IPS DF 4.7 (cell line): ENCODE results near the gene CXCL16.

Source experiments
- DNase-seq: peaks from one replicate; pipeline ENCODE4 v3.0.0-alpha.2; 2013; ENCODE audit warnings: low spot score; ENCODE audit errors: extremely low read depth

CXCL16 gene, protein sequence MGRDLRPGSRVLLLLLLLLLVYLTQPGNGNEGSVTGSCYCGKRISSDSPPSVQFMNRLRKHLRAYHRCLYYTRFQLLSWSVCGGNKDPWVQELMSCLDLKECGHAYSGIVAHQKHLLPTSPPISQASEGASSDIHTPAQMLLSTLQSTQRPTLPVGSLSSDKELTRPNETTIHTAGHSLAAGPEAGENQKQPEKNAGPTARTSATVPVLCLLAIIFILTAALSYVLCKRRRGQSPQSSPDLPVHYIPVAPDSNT

DNA sequence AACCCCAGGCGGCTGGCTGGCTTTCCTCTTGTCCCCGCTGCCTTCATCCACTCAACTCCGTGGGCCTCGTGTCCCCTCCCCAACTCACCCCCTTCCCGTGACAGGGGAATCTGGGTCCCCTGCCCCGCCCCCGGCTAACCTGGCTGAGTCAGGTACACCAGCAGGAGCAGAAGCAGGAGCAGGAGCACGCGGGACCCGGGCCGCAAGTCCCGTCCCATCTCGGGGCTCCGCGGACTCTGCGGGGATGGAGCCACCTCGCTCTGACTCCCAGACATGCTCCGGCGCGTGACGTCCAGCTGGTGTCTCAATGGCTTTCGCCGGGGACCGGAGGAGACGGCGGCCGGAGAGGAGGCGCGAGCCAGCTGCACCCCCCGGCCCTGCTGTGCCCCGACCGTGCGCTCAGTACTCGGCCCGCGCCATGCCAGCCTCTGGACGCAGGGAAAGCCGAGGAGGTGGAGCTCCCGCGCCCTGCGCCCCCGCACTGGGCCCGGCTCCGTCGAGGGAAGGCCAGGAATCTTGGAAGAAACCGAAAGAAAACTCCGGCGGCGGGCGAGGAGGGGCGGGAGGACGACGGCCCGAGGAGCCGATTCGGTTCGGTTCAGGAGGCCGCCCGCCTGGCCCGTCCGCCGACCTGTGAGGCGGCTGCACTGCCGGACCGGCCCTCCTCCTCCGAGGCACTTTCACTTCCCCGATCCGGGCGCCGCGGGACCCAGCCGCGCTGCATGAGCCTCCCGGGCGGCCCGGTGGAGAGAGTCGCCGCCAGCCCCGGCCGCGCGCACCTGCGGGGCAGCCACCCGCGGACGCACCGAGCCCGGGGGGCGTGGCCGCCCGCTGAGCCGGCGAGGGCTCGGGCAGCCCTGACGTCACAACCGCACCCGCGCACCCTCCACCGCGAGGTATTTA is at the start of gene CXCL16, which contains the start of gene ZMYND15:
TSS of gene CXCL16 (minus strand) at position 807 of the 903 bp plus-strand sequence. CDS start at position 218, 589 bp downstream.
TSS of gene ZMYND15 (plus strand) at position 712 of the 903 bp plus-strand sequence. CDS start 716 bp downstream, outside the sequence.
- DNase-seq, result no peak

DNA sequence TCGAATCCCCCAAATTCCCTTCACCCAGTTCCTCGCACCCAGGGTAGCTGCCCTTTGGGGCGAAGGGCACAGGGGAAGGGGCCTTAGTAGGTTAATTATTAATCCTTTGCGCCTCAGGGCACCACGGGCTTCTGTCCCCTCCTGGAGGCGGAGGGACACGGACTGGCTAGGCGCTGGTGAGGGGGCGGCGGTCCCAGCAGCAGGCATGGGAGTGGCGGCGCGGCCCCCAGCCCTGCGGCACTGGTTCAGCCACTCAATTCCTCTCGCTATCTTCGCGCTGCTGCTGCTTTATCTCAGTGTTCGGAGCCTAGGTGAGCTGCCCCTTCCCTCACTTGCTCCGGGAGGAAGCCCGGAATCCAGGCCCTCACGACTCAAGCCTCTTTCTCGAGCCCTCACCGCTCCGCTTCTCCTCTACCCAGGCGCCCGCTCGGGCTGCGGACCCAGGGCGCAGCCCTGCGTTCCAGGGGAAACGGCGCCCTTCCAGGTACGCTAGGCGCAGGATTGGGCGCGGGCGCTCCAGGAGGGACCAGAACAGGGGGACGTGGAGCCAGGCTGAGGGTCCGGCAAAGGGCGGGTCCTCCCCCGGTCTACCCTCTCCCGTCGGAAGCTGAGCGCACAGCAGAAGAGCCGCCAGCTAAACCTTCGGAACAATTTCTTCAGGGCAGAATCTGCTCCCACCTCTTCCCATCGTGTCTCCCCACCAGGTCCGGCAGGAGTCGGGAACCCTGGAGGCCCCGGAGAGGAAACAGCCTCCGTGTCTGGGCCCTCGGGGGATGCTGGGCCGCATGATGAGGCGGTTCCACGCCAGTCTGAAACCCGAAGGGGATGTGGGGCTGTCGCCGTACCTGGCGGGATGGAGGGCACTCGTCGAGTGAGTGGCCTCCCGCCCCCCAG is 49.3 kb upstream of the CXCL16 start, which contains the start of gene GLTPD2:
TSS of gene GLTPD2 (plus strand) at position 158 of the 894 bp plus-strand sequence. CDS start at position 206, 48 bp downstream.
- DNase-seq, result no peak

DNA sequence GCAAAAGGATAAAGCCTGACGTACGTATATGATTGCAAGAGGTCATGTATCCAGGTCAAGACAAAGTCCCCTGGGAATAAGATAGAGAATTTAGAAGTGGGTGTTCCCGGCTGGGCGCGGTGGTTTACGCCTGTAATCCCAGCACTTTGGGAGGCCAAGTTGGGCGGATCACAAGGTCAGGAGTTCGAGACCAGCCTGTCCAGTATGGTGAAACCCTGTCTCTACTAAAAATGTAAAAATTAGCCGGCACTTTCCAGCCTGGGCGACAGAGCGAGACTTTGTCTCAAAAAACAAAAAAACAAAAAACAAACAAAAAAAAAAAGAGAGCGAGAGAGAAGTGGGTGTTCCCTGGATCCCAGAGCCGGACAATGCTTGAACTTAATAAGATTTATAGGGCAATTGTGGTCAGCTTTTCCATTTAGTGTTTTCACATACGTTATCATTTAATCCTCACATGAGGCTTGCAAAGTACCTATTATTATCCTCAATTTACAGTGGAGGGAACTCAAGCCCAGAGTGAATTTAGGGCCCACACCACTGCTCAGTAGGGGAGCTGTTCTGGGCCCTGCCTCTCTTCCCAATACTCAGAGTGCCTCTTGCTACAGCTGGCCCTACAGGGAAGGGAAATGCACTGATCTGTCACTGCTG is 48.6 kb upstream of the CXCL16 start:
- DNase-seq, result no peak

DNA sequence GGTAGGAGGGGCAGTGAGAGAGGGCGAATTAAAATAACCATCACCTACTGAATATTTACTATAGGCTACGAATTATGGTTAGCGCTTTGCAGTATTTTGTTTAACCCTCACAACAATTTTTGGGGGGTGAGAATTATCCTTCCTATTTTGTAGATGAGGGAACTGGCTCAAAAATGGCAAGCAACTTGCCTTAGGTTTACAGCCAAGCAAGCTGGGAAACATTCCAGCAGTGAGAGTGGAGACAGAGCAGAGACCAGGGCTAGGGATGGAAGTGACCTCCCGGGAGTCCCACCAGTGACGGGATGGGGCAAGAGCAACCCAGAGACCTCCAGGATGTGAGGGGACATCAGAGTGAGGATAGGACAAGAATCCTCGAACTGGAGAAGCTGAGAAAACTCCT is 46.8 kb upstream of the CXCL16 start:
- no peak for DNase-seq

DNA sequence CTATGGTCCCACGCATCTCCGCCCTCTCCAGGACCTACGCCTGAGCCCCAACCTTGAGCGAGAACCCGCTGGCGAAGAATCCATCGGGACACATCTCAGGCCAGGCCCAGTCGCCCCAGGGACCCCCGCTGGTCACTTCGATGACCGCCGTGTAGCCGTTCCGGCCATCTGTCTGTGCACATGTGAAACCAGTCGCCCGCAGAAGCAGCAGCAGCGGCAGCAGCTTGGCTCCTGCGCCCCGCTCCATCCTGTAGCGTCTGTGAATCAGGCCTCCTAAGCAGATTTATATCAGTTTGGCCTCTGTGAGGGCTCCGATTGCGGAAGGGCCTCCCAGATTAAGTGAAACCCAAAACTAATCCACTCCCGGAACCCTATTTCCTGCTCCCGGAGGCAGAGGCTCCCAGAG is 46.4 kb upstream of the CXCL16 start, which contains the start of gene VMO1:
TSS of gene VMO1 (minus strand) at position 259 of the 406 bp plus-strand sequence. CDS start at position 247, 12 bp downstream.
- no peak for DNase-seq

DNA sequence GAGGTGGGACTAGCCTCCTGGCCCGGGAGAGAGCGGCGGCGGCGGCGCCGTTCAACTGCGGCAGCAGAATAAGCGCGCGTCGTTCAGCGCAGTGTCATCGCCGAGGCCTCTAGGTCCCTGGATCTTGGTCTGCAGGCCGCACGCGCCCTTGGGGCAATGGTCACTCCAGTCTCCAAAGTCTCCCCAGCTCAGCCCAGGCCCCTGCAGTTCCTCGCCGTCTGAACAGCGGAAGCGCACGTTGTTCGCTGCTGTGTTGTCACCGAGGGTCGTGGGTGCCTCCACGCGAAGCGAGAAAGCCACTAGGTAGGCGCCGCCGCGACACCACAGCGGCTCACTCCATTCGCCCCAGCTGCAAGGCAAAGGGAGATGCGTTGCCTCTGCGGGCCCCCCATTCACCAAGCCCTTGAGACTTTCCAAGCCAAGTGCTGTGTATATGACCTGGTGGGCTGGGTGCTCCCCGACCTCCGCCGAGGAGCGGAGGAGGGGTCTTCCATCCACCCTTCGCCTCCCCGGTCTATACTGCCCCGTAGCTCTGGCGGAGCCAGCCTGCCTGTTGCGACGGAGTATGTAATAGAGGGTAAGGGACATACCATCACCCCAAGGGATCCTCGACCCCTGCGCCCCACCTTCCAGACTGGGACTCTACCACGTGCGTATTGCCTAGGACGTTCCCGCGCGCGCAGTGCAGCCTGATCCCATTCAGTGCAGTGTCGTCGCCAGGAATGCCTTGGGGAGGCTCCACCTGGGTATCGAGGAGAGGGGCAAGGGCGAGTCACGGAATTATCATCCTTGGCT is 45.8 kb upstream of the CXCL16 start:
- no peak for DNase-seq

DNA sequence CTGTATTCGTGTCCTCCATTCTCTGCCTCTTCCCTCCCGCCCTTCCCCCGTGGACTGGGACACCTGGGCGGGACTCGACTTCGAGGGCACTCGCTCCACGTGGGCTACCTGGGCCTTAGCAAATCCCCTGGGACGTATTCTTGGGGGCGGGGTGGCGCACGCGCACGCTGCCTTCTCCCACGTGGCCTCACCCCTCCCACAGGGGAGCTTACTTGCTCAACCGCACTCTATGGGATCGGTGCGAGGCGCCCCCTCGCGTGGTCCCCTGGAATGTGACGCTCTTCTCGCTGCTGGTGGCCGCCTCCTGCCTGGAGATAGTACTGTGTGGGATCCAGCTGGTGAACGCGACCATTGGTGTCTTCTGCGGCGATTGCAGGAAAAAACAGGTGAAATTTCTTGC is 42.9 kb upstream of the CXCL16 start:
- no peak for DNase-seq

DNA sequence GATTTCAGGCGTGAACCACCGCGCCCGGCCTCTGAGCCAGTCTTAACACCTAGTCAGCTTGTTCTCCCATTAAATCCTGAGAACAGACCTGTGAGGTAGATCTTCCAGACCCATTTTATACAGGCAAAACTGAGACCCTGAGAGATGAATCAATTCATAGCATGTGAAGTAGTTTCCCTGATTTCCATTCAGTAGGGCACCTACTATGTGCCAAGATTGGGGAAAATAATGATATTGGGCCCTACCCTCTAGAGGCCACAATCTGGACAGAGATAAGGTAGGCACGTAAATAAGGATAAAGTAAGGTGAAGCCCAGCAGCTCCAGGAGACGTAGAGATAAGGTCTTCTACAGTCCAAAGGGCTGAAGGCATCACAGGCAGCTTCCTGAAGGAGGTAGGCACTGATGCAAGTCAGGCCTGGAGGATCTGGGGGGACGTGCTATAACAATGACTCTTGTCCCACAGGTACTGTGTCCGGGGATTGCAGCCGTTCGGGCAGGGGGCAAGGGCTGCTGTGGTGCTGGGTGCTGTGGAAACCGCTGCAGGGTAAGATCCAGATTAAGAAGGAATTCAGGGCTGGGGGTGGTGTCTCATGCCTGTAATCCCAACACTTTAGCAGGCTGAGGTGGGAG is 40.7 kb upstream of the CXCL16 start:
- DNase-seq, result no peak

DNA sequence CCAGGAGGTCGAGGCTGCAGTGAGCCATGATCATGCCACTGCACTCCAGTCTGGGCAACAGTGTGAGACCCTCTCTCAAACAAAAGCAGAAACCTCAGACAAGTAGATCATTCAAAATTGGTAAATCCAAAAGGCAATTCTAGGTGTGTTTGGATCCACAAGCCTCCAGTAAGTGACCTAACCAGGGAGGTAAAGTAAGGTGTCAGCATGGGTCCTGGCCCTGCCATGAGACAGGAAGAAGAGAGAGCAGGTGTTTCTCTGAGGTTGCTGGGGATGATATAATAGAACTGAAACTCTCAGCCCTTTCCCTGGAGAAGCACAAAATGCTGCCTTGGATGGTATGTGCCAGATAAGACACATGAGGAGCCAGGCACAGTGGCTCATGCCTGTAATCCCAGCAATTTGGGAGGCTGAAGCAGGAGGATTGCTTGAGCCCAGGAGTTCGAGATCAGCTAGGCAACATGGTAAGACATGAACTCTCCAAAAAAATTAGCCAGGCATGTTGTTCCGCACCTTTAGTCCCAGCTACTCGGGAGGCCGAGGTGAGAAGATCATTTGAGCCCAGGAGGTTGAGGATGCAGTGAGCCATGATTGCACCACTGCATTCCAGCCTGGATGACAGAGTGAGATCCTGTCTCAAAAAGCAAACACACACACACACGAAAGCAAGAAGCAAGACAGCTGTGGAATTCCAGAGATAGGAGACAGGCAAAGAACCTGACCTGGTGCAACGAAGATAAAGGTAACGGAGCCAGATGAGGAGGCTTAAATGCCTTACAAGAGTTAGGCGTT is 38.4 kb upstream of the CXCL16 start:
- no peak for DNase-seq

DNA sequence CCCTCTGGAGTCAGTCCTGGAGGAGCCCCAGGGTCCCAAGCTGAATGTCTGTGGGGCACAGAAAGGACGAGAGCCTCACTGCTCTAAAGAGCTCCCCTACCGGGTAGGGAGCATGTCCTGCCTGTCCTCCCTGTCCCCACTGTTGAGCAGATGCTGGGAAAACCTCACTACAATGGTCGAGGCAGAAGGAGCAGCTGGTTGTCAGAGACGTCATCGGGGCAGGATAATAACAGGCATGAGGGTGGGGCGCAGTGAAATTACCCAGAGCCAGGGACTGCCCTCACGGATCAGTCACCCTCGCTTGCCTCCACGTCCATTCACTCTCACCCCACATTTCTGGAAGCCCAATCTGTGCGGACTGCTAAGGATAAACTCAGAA is 32.5 kb upstream of the CXCL16 start:
- DNase-seq, result no peak

DNA sequence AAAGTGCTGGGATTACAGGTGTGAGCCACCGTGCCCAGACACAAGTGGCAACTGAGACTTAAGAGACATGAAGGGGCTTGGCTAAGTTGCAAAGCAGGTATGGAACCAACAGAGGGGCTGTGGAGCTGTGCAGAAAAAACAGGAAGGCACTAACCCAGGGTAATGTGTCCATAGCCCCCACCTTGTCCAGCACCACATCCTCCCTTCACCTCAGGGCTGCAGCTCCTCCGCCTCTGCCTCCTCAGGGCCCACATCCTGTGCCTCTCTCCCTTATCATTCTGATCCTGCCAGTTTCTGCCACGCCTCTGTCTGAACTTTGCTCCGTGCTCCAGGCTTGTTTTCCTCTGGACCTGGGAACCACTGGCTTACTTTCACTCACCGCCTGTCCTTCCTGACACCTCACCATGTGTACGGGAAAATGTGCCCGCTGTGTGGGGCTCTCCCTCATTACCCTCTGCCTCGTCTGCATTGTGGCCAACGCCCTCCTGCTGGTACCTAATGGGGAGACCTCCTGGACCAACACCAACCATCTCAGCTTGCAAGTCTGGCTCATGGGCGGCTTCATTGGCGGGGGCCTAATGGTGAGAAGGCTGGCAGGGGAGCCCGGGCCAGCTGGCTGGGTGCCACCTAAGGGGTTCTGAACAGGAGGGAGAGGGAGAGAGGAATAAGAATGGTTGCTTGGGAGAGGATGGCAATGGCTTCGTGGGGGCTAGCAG is 31.9 kb upstream of the CXCL16 start, which contains the start of gene TM4SF5:
TSS of gene TM4SF5 (plus strand) at position 368 of the 716 bp plus-strand sequence. CDS start at position 405, 37 bp downstream.
- DNase-seq, result no peak

DNA sequence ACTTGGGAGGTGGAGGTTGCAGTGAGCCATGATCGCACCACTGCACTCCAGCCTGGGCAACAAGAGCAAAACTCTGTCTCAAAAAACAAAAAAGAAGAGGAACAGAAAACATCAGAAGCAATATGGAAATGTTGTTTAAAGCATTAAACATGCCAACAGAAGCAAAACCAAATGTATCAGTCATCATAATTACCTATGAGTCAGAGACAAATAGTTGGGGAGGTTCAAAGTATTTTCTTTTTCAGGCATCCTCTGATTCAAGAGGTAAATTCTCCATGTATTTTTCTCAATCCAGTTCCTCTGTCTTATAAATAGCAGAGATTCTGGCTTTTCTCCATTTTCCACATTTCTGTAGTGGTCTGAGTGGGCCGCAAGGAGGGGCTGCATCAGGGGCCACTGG is 29.9 kb upstream of the CXCL16 start:
- DNase-seq, result no peak

DNA sequence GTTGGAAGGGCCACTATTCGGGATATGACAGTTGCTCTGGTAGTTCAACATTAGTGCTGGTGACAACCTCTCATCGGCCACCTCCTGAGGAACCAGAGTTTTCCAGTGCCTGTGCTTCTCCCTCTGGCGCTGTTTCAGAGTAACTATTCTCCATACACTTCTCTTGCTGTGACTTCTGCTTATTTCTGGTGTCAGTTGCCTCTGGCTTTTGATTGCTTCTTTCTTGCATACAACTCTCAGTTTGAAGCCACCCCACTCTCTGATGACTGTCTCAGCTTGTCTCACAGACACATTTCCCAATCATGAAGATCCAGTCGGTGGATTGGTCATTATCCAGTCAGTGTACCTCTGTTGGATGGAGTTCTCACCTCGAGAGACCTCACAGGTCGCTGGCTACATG is 28.6 kb upstream of the CXCL16 start:
- no peak for DNase-seq

DNA sequence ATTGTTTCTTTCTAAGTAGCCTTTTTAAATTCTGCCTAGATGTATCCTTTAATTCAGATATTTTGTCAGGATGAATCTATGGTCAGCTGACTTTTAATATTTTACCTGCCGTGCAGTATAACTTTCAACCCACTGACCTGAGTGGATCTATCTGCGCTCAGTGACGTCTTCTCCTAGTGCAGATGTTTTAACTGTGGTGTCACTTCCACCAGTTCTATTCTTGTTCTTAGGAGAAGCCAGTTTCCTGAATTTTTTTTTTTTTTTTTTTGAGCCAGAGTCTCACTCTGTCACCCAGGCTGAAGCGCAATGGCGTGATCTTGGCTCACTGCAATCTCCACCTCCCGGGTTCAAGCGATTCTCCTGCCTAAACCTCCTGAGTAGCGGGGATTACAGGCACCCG is 27.0 kb upstream of the CXCL16 start:
- DNase-seq, result no peak

DNA sequence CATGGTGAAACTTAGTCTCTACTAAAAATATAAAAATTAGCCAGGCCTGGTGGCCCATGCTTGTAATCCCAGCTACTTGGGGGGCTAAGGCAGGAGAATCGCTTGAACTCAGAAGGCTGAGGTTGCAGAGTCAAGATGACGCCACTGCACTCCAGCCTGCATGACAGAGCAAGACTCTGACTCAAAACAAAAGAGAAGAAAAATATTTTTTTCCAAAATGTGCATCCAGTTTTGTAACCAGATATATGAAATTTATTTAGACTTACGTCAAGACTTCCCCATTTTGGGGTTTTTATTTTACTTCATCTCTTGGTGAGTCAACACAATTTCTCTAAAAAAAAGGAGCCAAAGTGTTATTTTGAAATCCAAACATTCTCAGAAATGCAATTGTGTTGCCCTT is 26.5 kb upstream of the CXCL16 start:
- no peak for DNase-seq

DNA sequence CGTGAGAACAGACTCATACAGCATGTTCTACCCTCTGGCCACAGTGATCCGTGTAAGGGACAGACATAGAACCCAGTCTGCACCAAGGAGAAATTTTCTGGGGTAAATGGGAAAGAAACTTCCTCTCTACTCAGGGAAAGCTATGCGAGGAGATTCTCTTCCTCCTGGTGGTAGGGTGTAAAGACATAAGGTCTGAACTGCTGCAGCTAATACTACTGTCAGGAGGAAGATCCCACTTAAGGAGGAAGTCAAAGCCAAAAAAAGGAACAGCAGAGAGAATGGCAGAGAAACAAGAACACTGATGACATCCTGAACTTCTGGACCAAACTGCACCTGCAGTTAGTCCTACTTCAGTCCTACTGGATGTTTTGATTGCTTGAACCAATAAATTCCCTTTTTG is 24.9 kb upstream of the CXCL16 start:
- no peak for DNase-seq

DNA sequence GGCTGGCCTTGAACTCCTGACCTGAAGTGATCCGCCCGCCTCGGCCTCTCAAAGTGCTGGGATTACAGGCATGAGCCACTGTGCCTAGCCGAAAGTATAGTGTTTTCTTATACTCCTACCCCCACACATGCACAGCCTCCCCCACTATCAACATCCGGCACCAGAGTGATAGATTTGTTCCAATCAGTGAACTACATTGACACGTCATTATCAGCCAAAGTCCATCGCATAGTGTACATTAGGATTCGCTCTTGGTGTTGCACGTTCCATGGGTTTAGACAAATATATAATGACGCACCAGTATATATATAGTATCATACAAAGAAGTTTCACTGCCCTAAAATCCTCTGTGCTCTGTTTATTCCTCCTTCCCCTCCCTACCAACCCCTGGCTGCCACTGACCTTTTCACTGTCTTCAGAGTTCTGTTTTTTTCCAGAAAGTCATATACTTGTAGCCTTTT is 20.1 kb upstream of the CXCL16 start:
- DNase-seq, result no peak

DNA sequence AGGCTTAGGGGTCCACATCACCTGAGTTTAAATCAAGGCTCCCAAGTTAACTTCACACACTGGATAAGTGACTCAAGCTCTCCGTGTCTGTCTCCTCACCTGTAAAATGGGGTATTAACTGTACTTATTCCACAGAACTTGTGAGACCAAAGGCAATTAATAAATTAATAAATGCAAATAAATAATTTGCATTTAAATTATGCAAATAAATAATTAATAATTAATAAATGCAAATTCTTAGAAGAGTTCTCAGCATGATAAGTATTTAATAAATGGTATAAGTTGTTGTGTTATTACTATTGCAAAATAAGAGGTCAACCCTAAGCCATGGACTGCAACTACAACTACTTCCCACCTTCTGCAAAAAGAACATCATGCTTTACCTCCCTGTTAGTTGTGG is 13.7 kb upstream of the CXCL16 start:
- DNase-seq, result no peak
